GM12878 (cell line): ENCODE results near the gene TMEM44. TPM values are rescaled to one million over a fixed set of nuclear protein-coding genes. Genes with fewer than 3 reads are reported as not detected.

Source experiments
- ATAC-seq: fragments of 200-7000 bp; cut with Tn5 transposase; 3 replicates; pipeline ENCODE4 v1.9.1; 2020; ENCODE audit warnings: mild to moderate bottlenecking, moderate library complexity
- BruUV-seq: library from RNA; stranded (reverse); fragments of 400-500 nt; replicated peaks from 2 replicates; lab custom pipeline; 2021; lab: Mats Ljungman, UMichigan
- CTCF ChIA-PET: fragments of 300-600 bp; sonication (Branson Sonifier 250); formaldehyde crosslinking; extraction: SDS; loops from one replicate; lab custom pipeline; 2021; ENCODE audit warnings: inconsistent platforms; lab: Yijun Ruan, JAX
- POLR2A ChIA-PET: fragments of 350-600 bp; formaldehyde crosslinking; extraction: SDS; loops from one replicate; lab custom pipeline; 2021; ENCODE audit warnings: inconsistent platforms; lab: Charles Lee
- RAD21 ChIA-PET: fragments of 300-600 bp; sonication (Branson Sonifier 250); formaldehyde crosslinking; loops from one replicate; lab custom pipeline; 2023; ENCODE audit warnings: antibody characterized with exemption; ENCODE audit not compliant: unreplicated experiment; lab: Charles Lee
- SMC1A ChIA-PET: fragments of 300-600 bp; sonication (Branson Sonifier 250); formaldehyde crosslinking; loops from one replicate; lab custom pipeline; 2023; ENCODE audit not compliant: unreplicated experiment, uncharacterized antibody; lab: Charles Lee
- DNase-seq: peaks from one replicate; pipeline ENCODE4 v3.0.0-alpha.2; 2011; ENCODE audit warnings: low read depth, low spot score
- FAIRE-seq: peaks from 3 replicates; lab custom pipeline; 2011; peaks lifted over from hg19 to GRCh38; lab: Jason Lieb, UNC
- H2AFZ ChIP-seq: 2 replicates; pipeline ENCODE4 v1.6.0; 2011; ENCODE audit warnings: low read depth, low read length, control low read depth; ENCODE audit not compliant: control insufficient read depth
- H3K27ac ChIP-seq: 2 replicates; pipeline ENCODE4 v1.5.1; 2011; ENCODE audit warnings: control low read depth; ENCODE audit not compliant: control insufficient read depth, insufficient read depth
- H3K27me3 ChIP-seq, 2 experiments: replicated peaks in 1 of 2; 2 replicates each; pipeline versions ENCODE4 v1.6.0 to v1.6.1; 2011; ENCODE audit warnings: low read length in 1 of 2; ENCODE audit not compliant: control insufficient read depth in 2 of 2, insufficient read depth in 2 of 2
- H3K36me3 ChIP-seq, 2 experiments: 2 replicates each; pipeline ENCODE4 v1.5.1; 2011; ENCODE audit warnings: low read length in 1 of 2; ENCODE audit not compliant: control insufficient read depth in 2 of 2, insufficient read depth in 2 of 2
- H3K4me1 ChIP-seq: 2 replicates; pipeline ENCODE4 v1.6.1; 2011; ENCODE audit warnings: mild to moderate bottlenecking, low read length, moderate library complexity, mixed read lengths; ENCODE audit not compliant: control insufficient read depth, insufficient read depth
- H3K4me2 ChIP-seq: 2 replicates; pipeline ENCODE4 v1.6.0; 2011; ENCODE audit warnings: control low read depth; ENCODE audit not compliant: control insufficient read depth, insufficient read depth
- H3K4me3 ChIP-seq: fragments of 200-600 bp; sonication (generic); 2 replicates; pipeline ENCODE4 v1.5.1; 2016
- H3K79me2 ChIP-seq: 2 replicates; pipeline ENCODE4 v1.6.0; 2011; ENCODE audit warnings: low read length; ENCODE audit not compliant: control insufficient read depth, insufficient read depth
- H3K9ac ChIP-seq: 2 replicates; pipeline ENCODE4 v1.8.0; 2011; ENCODE audit warnings: low read length, control low read depth, mixed read lengths; ENCODE audit not compliant: control insufficient read depth, insufficient read depth
- H3K9me3 ChIP-seq: replicated peaks from 3 replicates; pipeline ENCODE4 v1.5.1; 2011; ENCODE audit warnings: mild to moderate bottlenecking, low read length; ENCODE audit not compliant: control insufficient read depth, insufficient read depth
- H4K20me1 ChIP-seq: 2 replicates; pipeline ENCODE4 v1.6.0; 2011; ENCODE audit not compliant: control insufficient read depth, insufficient read depth
- BCL3 ChIP-seq: IDR thresholded peaks from 2 replicates; pipeline ENCODE4 v1.6.1; 2011; ENCODE audit warnings: borderline replicate concordance, low read depth, mild to moderate bottlenecking, moderate library complexity, low read length; ENCODE audit not compliant: insufficient read depth, poor library complexity, severe bottlenecking
- CUX1 ChIP-seq: IDR thresholded peaks from 2 replicates; pipeline ENCODE4 v1.6.1; 2012; ENCODE audit warnings: improper control_type of control experiment, low read depth, low read length; ENCODE audit not compliant: insufficient replicate concordance
- NFXL1 ChIP-seq: fragments of 450-650 bp; IDR thresholded peaks from 2 replicates; pipeline ENCODE4 v1.6.1; 2017; ENCODE audit warnings: antibody characterized with exemption, mild to moderate bottlenecking, borderline replicate concordance
- PAX5 ChIP-seq: IDR thresholded peaks from 2 replicates; pipeline ENCODE4 v1.6.1; 2011; ENCODE audit warnings: low read depth, low read length, borderline replicate concordance
- PBX3 ChIP-seq: IDR thresholded peaks from 2 replicates; pipeline ENCODE4 v1.6.1; 2011; ENCODE audit warnings: mild to moderate bottlenecking, low read depth, low read length, moderate library complexity; ENCODE audit not compliant: insufficient replicate concordance
- SPI1 ChIP-seq: IDR thresholded peaks from 2 replicates; pipeline ENCODE4 v1.6.1; 2011; ENCODE audit warnings: low read depth, mild to moderate bottlenecking, low read length, moderate library complexity, borderline replicate concordance; ENCODE audit not compliant: insufficient read depth
- YBX1 ChIP-seq: fragments of 450-650 bp; IDR thresholded peaks from 2 replicates; pipeline ENCODE4 v1.6.1; 2016; ENCODE audit warnings: antibody characterized with exemption
- WGBS: methylation state at CpG from one replicate; pipeline ENCODE4 v1.1.6; 2016; ENCODE audit warnings: low lambda C conversion rate; ENCODE audit not compliant: insufficient replicate concordance, insufficient coverage; ENCODE audit errors: missing lambda C conversion rate; 5-methylcytosine and 5-hydroxymethylcytosine counted together
- in situ Hi-C: fragments of 300-500 bp; cut with MboI; formaldehyde crosslinking; loops from 9 replicates; pipeline ENCODE4 v1.14.3; 2018; ENCODE audit warnings: mixed read lengths
- intact Hi-C: fragments of 100-400 bp; cut with micrococcal nuclease; formaldehyde crosslinking; loops from one replicate; pipeline ENCODE4 v1.14.2; 2022; ENCODE audit not compliant: unreplicated experiment
- polyA plus RNA-seq, 11 experiments: library from polyadenylated mRNA; depleted of rRNA in 4 of 11; unstranded in 6 of 11; stranded (reverse) in 5 of 11; fragments of >200 nt; fragmentation: Nextera tagmentation in 4 of 11; fragmentation: Illumina TruSeq in 1 of 11; extraction: Ambion mirVana in 4 of 11; extraction: Trizol in 1 of 11; gene quantifications; 1 replicate in 1 of 11; 2 replicates in 10 of 11; pipeline versions ENCODE4 v1.2.1 to v1.2.3, GENCODE V29; 2011 to 2016; ENCODE audit warnings: inconsistent platforms in 2 of 11, missing spikeins in 2 of 11, low read depth in 1 of 11
- total RNA-seq, 4 experiments: library from RNA; depleted of rRNA in 3 of 4; stranded (reverse); fragments of >200 nt in 3 of 4; fragmentation: Illumina TruSeq in 1 of 4; extraction: Trizol in 1 of 4; gene quantifications; 2 replicates each; pipeline versions ENCODE4 v1.2.1 to v1.2.3, GENCODE V29; 2013 to 2021

The TMEM44 gene
- total and polyA plus RNA-seq, 10 of the 15 experiments (the other 5 are each of a cell fraction or from before 2014, with no cell fraction given) = 0.57 to 8.3 (median 3.6) TPM

- Histone ChIP-seq H4K20me1 (no peaks in the 10 kb centered on the region), H3K4me1 (no peaks in the 10 kb centered on the region; the same call in 1 of the 2 replicates), H3K4me3 (no peak overlapping the region), H3K27ac (no peak overlapping the region), H3K27me3 (no peaks in the 10 kb centered on the region), H3K9ac (no peak overlapping the region)
- intact Hi-C loops = no loop called here
- ChIA-PET CTCF (interaction anchor here (0.7 to 12.6 kb wide), 5 partner anchors 23 to 124 kb away, joined by 3 to 237 read pairs (median 3); no protein-coding TSS in a partner anchor), SMC1A (interaction anchor here (0.9 to 7.4 kb wide), 3 partner anchors 87 to 135 kb away, joined by 3 to 110 read pairs (median 6); no protein-coding TSS in a partner anchor)
- WGBS = 51% methylated on average over 16 of the region's 16 CpGs
- FAIRE-seq (no peak), ATAC-seq (no peak)
- in situ Hi-C loops = no loop called here
- BruUV-seq = no TSS peak
- TF ChIP-seq NFXL1 = no peak
- no peak for TF ChIP-seq PBX3
- TF ChIP-seq SPI1 = peak; percentile 19; the same call in 1 of the 2 replicates
- TF ChIP-seq PAX5 = no peak
- TF ChIP-seq CUX1 = no peak
- no peak for TF ChIP-seq BCL3
- TF ChIP-seq YBX1 = no peak
- TF ChIP-seq, all 136 proteins: peak for 1
- H3K79me2 ChIP-seq = no peaks in the 10 kb centered on the region
- no peak overlapping the region for H3K4me2 ChIP-seq
- no peak overlapping the region; the same call in 1 of the 2 replicates for H2AFZ ChIP-seq
- no peaks in the 10 kb centered on the region; the same call in 2 of the 3 replicates for H3K9me3 ChIP-seq
- no peak for DNase-seq
- ChIA-PET RAD21 (interaction anchor here (1.4 to 1.5 kb wide), 2 partner anchors 92 to 97 kb away, joined by 3 read pairs; no protein-coding TSS in a partner anchor), POLR2A (no interaction called here)
- no peaks in the 10 kb centered on the region for H3K36me3 ChIP-seq
Observed at GRCh38 chr3:194571491-194572142, 61.6 kb downstream of the TMEM44 start.
